ENCODE measurements around the gene MYH15. TPM values are rescaled to one million over a fixed set of nuclear protein-coding genes. Genes with fewer than 3 reads are reported as not detected.
A peak's percentile ranks its signal among the peaks of the same experiment; 100 is the strongest.

Gene MYH15
- total and polyA plus RNA-seq, 10 of the 15 experiments (the other 5 are each of a cell fraction or from before 2014, with no cell fraction given) = 0.05 to 0.27 (median 0.09) TPM; not detected in 1

DNA sequence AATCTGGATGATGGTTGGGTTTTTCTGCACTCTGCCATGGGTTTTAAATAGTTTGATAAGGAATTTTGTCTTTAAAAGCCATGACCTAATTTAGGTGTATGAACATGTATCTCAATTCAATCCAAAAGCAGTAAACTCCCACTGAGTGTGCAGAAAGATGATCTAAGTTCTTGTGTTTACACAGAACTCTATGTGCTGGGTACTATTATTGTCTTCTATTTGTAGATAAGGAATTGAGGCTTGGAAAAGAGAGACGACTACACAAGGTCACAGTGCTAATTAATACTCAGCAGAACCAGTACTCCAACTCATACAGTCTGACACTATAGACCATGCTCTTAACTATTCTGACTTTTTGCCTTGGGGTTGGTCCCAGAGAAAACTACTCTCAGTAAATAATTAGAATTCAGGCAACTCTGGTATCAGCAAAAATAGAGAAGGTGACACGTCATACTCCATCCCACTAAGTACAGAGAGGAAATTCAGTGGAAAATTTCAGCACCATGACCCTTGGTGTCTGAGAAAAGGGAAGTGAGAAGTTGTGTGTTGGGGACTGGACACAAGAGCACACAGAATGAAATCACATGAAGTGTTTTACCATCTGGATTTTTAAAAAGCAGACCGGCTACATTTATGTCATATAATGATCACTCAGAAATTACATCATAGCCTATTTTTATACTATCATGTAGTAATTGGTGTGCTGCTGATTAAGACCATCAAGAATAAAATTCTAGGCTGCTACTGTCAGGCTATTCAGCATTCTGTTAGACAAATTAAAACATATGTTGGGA, 18.3 kb upstream of the MYH15 start (continued):
- TF ChIP-seq MEF2A (IDR thresholded peaks at IDR 0.05; ENCODE audit: insufficient read depth, low read depth, low read length) (peak; percentile 57; the same call in 1 of the 2 replicates), ATF7 (IDR thresholded peaks at IDR 0.05; ENCODE audit: low read depth) (peak; percentile 93), CBFB (IDR thresholded peaks at IDR 0.05; ENCODE audit: low read depth) (no peak), SPI1 (IDR thresholded peaks at IDR 0.05; ENCODE audit: borderline replicate concordance, insufficient read depth, low read depth, low read length) (peak; percentile 94), MEF2B (IDR thresholded peaks at IDR 0.05; ENCODE audit: partially characterized antibody, poor library complexity, severe bottlenecking) (peak; percentile 39), JUND (IDR thresholded peaks at IDR 0.05; ENCODE audit: low read depth, low read length) (no peak), CHD1 (IDR thresholded peaks at IDR 0.05; ENCODE audit: low read depth, low read length) (no peak), PAX8 (IDR thresholded peaks at IDR 0.05) (no peak), KDM1A (IDR thresholded peaks at IDR 0.05; ENCODE audit: borderline replicate concordance) (no peak), BCL11A (IDR thresholded peaks at IDR 0.05; ENCODE audit: low read depth, low read length) (0 out of 2 replicates have a peak, but pooled peaks have one; percentile 22), BMI1 (IDR thresholded peaks at IDR 0.05; ENCODE audit: borderline replicate concordance) (no peak)
- TF ChIP-seq, protein P1, sequence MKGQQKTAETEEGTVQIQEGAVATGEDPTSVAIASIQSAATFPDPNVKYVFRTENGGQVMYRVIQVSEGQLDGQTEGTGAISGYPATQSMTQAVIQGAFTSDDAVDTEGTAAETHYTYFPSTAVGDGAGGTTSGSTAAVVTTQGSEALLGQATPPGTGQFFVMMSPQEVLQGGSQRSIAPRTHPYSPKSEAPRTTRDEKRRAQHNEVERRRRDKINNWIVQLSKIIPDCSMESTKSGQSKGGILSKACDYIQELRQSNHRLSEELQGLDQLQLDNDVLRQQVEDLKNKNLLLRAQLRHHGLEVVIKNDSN (IDR thresholded peaks at IDR 0.05; ENCODE audit: borderline replicate concordance, extremely low read length, insufficient read depth, low read depth, low read length) = no peak

DNA sequence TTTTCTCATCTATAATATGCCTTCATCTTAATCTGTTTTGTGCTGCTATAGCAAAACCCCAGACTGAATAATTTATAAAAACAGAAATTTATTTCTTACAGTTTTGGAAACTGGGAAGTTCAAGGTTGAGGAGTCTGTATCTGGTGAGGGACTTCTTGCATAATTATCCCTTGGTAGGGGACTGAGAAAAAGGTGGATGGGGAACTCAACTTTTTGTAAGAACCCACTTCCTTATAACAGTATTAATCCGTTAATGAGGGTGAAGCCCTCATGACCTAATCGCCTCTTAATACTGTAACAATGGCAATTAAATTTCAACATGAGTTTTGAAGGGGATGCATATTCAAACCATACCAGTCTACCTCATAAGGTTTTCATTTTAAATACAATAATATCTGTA, 17.4 kb upstream of the MYH15 start:
- intact Hi-C loops (cut with micrococcal nuclease; ENCODE audit: unreplicated experiment) = no loop called here
- no TSS peak for BruUV-seq (replicated peaks)
- H3K4me2 ChIP-seq (ENCODE audit: control insufficient read depth, insufficient read depth) = no peak overlapping the region
- H3K36me3 ChIP-seq (ENCODE audit: control insufficient read depth in 2 of 2, insufficient read depth in 2 of 2, low read length in 1 of 2) = no peaks in the 10 kb centered on the region
- 69% methylated on average over 2 of the region's 2 CpGs for WGBS (ENCODE audit: insufficient coverage, insufficient replicate concordance, low lambda C conversion rate, missing lambda C conversion rate)
- POLR2A ChIA-PET = no interaction called here
- DNase-seq (ENCODE audit: low read depth, low spot score) = no peak
- H2AFZ ChIP-seq (ENCODE audit: control insufficient read depth, low read depth, low read length) = no peak overlapping the region
- peaks cover 3% of the 10 kb centered on the region; the same call in 1 of the 2 replicates for H3K4me1 ChIP-seq (ENCODE audit: control insufficient read depth, insufficient read depth, low read length)
- H3K79me2 ChIP-seq (ENCODE audit: control insufficient read depth, insufficient read depth, low read length) = no peaks in the 10 kb centered on the region
- no peaks in the 10 kb centered on the region for H3K9me3 ChIP-seq (replicated peaks; ENCODE audit: control insufficient read depth, insufficient read depth, low read length)
- RAD21 ChIA-PET (ENCODE audit: unreplicated experiment) = no interaction called here
- H4K20me1 ChIP-seq (ENCODE audit: control insufficient read depth, insufficient read depth) = no peaks in the 10 kb centered on the region
- no peak overlapping the region for H3K4me3 ChIP-seq
- no peak for ATAC-seq
- FAIRE-seq = no peak
- H3K27ac ChIP-seq (ENCODE audit: control insufficient read depth, insufficient read depth) = no peak overlapping the region
- SMC1A ChIA-PET (ENCODE audit: uncharacterized antibody, unreplicated experiment) = no interaction called here
- H3K9ac ChIP-seq (ENCODE audit: control insufficient read depth, insufficient read depth, low read length) = no peak overlapping the region
- CTCF ChIA-PET = no interaction called here
- in situ Hi-C loops (cut with MboI) = no loop called here
- H3K27me3 ChIP-seq (replicated peaks in 1 of 2; ENCODE audit: control insufficient read depth in 2 of 2, insufficient read depth in 2 of 2, low read length in 1 of 2) = no peaks in the 10 kb centered on the region
- TF ChIP-seq, protein P2, sequence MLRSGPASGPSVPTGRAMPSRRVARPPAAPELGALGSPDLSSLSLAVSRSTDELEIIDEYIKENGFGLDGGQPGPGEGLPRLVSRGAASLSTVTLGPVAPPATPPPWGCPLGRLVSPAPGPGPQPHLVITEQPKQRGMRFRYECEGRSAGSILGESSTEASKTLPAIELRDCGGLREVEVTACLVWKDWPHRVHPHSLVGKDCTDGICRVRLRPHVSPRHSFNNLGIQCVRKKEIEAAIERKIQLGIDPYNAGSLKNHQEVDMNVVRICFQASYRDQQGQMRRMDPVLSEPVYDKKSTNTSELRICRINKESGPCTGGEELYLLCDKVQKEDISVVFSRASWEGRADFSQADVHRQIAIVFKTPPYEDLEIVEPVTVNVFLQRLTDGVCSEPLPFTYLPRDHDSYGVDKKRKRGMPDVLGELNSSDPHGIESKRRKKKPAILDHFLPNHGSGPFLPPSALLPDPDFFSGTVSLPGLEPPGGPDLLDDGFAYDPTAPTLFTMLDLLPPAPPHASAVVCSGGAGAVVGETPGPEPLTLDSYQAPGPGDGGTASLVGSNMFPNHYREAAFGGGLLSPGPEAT (IDR thresholded peaks at IDR 0.05; ENCODE audit: low read depth) = no peak
- TF ChIP-seq NFXL1 (IDR thresholded peaks at IDR 0.05; ENCODE audit: borderline replicate concordance) (no peak), BHLHE40 (IDR thresholded peaks at IDR 0.05; ENCODE audit: borderline replicate concordance in 1 of 2, low read depth in 2 of 2, low read length in 1 of 2) (no peak), YBX1 (IDR thresholded peaks at IDR 0.05) (no peak)

Measured in GM12878 (cell line).